ENCODE measurements around the gene P2RY13.

P2RY13 gene

DNA sequence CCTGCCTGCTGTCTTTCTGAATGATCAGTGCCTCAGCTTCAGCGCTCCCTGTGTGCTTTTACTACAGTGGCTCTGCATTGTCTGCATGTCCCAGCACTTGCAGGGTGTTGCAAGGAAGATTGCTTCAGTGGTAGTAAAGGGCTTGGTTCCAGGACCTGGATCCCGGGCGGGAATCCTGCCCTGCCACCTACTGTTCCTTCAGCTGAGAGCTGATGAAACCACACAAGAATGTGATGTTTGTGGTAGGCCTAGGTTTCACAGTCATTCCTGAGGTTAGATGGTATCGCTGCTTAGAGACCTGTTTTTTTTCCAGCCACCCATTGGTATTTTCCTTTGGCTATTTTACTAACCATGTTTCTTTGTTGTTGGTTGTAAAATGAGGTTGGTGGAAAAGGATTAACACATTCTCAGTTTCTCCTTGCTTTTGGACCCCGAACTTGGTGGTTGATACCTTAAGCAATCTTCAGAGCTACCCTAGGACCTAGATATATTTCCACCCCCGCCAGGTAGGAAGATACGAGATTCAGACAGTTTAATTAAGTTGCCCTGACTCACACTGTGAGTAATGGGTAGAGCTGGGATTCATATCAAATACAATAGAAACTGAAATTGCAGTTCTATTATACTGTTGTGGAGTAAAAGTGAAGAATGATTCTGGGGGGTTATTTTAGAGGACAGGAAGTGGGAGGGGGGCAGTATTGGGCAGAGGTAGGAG is 24.1 kb downstream of the P2RY13 start:
- no peak for TF ChIP-seq TAF1 (IDR thresholded peaks at IDR 0.05; ENCODE audit: low read depth)
- TF ChIP-seq NFIC (IDR thresholded peaks at IDR 0.05) = peak; percentile 83
- peak; percentile 87 for TF ChIP-seq TCF12 (IDR thresholded peaks at IDR 0.05; ENCODE audit: low read depth)
- TF ChIP-seq TEAD4 (IDR thresholded peaks at IDR 0.05) = peak; percentile 97
- TF ChIP-seq ZBTB7A (IDR thresholded peaks at IDR 0.05; ENCODE audit: low read depth) = no peak
- no peak for TF ChIP-seq YY1 (IDR thresholded peaks at IDR 0.05; ENCODE audit: low read depth)
- TF ChIP-seq, protein P1, sequence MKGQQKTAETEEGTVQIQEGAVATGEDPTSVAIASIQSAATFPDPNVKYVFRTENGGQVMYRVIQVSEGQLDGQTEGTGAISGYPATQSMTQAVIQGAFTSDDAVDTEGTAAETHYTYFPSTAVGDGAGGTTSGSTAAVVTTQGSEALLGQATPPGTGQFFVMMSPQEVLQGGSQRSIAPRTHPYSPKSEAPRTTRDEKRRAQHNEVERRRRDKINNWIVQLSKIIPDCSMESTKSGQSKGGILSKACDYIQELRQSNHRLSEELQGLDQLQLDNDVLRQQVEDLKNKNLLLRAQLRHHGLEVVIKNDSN (IDR thresholded peaks at IDR 0.05) = no peak
- TF ChIP-seq FOXM1 (IDR thresholded peaks at IDR 0.05; ENCODE audit: borderline replicate concordance, low read depth) = peak; percentile 56; the same call in 1 of the 2 replicates
- peak; percentile 45 for TF ChIP-seq RAD21 (IDR thresholded peaks at IDR 0.05; ENCODE audit: low read depth)
- TF ChIP-seq, protein P2, sequence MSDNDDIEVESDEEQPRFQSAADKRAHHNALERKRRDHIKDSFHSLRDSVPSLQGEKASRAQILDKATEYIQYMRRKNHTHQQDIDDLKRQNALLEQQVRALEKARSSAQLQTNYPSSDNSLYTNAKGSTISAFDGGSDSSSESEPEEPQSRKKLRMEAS (IDR thresholded peaks at IDR 0.05) = peak; percentile 74
- TF ChIP-seq CREB1 (IDR thresholded peaks at IDR 0.05; ENCODE audit: low read depth) = no peak
- TF ChIP-seq EGR1 (IDR thresholded peaks at IDR 0.05) = no peak
- TF ChIP-seq EP300 (IDR thresholded peaks at IDR 0.05; ENCODE audit: borderline replicate concordance) = peak; percentile 73
- peak; percentile 90 for TF ChIP-seq CEBPB (IDR thresholded peaks at IDR 0.05)
- TF ChIP-seq, protein P3, sequence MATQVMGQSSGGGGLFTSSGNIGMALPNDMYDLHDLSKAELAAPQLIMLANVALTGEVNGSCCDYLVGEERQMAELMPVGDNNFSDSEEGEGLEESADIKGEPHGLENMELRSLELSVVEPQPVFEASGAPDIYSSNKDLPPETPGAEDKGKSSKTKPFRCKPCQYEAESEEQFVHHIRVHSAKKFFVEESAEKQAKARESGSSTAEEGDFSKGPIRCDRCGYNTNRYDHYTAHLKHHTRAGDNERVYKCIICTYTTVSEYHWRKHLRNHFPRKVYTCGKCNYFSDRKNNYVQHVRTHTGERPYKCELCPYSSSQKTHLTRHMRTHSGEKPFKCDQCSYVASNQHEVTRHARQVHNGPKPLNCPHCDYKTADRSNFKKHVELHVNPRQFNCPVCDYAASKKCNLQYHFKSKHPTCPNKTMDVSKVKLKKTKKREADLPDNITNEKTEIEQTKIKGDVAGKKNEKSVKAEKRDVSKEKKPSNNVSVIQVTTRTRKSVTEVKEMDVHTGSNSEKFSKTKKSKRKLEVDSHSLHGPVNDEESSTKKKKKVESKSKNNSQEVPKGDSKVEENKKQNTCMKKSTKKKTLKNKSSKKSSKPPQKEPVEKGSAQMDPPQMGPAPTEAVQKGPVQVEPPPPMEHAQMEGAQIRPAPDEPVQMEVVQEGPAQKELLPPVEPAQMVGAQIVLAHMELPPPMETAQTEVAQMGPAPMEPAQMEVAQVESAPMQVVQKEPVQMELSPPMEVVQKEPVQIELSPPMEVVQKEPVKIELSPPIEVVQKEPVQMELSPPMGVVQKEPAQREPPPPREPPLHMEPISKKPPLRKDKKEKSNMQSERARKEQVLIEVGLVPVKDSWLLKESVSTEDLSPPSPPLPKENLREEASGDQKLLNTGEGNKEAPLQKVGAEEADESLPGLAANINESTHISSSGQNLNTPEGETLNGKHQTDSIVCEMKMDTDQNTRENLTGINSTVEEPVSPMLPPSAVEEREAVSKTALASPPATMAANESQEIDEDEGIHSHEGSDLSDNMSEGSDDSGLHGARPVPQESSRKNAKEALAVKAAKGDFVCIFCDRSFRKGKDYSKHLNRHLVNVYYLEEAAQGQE (IDR thresholded peaks at IDR 0.05; ENCODE audit: low read depth) = no peak

DNA sequence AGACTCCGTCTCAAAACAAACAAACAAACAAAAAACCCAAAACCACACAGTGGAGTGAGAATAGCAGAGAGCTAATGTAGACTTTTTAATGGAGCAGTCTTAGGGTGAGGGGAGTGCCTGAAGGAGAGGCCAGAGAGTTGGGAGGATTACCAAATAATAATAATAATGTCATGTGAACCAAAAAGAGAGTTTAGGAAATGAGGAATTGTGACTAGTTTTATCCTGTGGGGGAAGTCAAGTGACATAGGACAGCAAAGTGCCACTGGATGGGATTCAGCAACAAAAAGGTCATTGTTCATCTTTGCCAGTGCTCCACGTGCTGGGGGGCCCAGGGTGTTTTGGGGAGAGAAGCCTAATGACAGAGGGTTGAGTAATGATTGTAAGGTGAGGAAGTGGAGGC is 25.6 kb downstream of the P2RY13 start:
- no peak for TF ChIP-seq NFIC (IDR thresholded peaks at IDR 0.05)
- TF ChIP-seq, protein P2 (IDR thresholded peaks at IDR 0.05) = no peak
- TF ChIP-seq, protein P3 (IDR thresholded peaks at IDR 0.05; ENCODE audit: low read depth) = no peak
- TF ChIP-seq YY1 (IDR thresholded peaks at IDR 0.05; ENCODE audit: low read depth) = no peak
- TF ChIP-seq RAD21 (IDR thresholded peaks at IDR 0.05; ENCODE audit: low read depth) = no peak
- TF ChIP-seq, protein P1 (IDR thresholded peaks at IDR 0.05) = no peak
- TF ChIP-seq CEBPB (IDR thresholded peaks at IDR 0.05) = no peak
- TF ChIP-seq EGR1 (IDR thresholded peaks at IDR 0.05) = no peak
- no peak for TF ChIP-seq TAF1 (IDR thresholded peaks at IDR 0.05; ENCODE audit: low read depth)
- TF ChIP-seq TCF12 (IDR thresholded peaks at IDR 0.05; ENCODE audit: low read depth) = no peak

DNA sequence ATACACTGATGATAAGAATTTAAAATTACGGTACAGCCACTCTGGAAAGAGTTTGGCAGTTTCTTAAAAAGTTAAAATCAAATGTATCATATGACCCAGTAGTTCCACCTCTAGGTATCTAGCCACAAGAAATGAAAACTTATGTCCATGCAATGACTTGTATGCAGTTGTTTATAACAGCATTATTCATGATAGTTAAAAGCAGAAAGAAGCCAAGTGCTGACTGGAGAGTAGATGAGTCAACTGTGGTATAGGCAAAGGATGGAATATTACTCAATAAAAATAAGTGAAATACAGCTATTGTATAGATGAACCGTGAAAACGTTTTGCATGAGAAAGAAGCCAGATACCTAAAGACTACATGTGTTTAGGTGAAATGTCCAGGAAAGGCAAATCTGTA is 27.6 kb downstream of the P2RY13 start:
- TF ChIP-seq TCF12 (IDR thresholded peaks at IDR 0.05; ENCODE audit: low read depth) = no peak
- TF ChIP-seq ZBTB7A (IDR thresholded peaks at IDR 0.05; ENCODE audit: low read depth) = no peak
- TF ChIP-seq RAD21 (IDR thresholded peaks at IDR 0.05; ENCODE audit: low read depth) = no peak
- TF ChIP-seq EP300 (IDR thresholded peaks at IDR 0.05; ENCODE audit: borderline replicate concordance) = no peak
- no peak for TF ChIP-seq CREB1 (IDR thresholded peaks at IDR 0.05; ENCODE audit: low read depth)
- no peak for TF ChIP-seq EGR1 (IDR thresholded peaks at IDR 0.05)
- TF ChIP-seq, protein P3 (IDR thresholded peaks at IDR 0.05; ENCODE audit: low read depth) = no peak
- no peak for TF ChIP-seq TAF1 (IDR thresholded peaks at IDR 0.05; ENCODE audit: low read depth)
- no peak for TF ChIP-seq CEBPB (IDR thresholded peaks at IDR 0.05)
- TF ChIP-seq NFIC (IDR thresholded peaks at IDR 0.05) = no peak
- TF ChIP-seq, protein P2 (IDR thresholded peaks at IDR 0.05) = no peak
- no peak for TF ChIP-seq TEAD4 (IDR thresholded peaks at IDR 0.05)

DNA sequence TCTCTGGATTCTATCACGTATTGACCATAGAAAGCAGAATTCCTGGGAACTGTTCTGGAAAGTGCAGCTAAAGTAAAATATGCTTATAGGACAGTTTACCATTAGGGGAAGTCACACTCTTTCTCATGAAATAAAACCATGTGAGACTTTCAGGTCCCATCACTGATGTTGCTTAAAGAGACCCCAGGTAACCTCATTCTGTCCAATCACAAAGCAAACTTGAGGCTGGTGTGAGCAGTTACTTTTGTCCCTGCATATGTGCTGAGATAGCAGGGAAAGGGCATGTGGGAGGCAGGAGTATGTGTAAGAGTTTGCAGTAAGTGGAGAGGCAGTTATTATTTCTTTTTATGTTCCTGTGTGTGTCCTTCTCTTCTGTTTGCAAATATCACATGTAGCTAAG is 28.8 kb downstream of the P2RY13 start:
- no peak for TF ChIP-seq YY1 (IDR thresholded peaks at IDR 0.05; ENCODE audit: low read depth)
